ENCODE results near the gene PPME1.

DNA sequence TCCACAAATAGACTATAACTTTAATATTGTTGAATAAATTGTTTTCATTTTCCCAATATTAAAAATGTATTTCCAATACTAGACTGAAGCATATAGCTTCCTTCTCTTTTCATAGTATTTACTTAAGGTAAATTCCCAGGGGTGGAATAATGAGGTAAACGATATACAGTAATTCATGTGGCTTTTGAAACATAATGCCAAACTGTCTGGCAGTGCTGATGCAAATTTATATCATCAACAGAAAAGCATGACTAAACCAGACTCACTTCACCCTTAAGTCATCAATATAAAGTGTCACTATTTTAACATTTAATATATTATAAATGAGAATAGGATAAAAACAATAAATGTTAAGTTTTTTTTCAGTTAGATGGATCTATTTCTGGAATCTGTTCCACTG, 13.9 kb upstream of the PPME1 start:
- TF ChIP-seq POLR2A (IDR thresholded peaks at IDR 0.05), result no peak
- TF ChIP-seq, protein P1, sequence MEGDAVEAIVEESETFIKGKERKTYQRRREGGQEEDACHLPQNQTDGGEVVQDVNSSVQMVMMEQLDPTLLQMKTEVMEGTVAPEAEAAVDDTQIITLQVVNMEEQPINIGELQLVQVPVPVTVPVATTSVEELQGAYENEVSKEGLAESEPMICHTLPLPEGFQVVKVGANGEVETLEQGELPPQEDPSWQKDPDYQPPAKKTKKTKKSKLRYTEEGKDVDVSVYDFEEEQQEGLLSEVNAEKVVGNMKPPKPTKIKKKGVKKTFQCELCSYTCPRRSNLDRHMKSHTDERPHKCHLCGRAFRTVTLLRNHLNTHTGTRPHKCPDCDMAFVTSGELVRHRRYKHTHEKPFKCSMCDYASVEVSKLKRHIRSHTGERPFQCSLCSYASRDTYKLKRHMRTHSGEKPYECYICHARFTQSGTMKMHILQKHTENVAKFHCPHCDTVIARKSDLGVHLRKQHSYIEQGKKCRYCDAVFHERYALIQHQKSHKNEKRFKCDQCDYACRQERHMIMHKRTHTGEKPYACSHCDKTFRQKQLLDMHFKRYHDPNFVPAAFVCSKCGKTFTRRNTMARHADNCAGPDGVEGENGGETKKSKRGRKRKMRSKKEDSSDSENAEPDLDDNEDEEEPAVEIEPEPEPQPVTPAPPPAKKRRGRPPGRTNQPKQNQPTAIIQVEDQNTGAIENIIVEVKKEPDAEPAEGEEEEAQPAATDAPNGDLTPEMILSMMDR (IDR thresholded peaks at IDR 0.05), result no peak
